GM23338 (cell line): ENCODE data around the gene GPN2. TPM values are rescaled to one million over a fixed set of nuclear protein-coding genes. Genes with fewer than 3 reads are reported as not detected.

ENCODE experiments used
- ATAC-seq: fragments of 200-7000 bp; cut with Tn5 transposase; 3 replicates; pipeline ENCODE4 v1.9.1; 2020
- DNase-seq: peaks from one replicate; pipeline ENCODE4 v3.0.0-alpha.2; 2015; ENCODE audit warnings: low spot score
- H2AFZ ChIP-seq: fragments of 200-600 bp; sonication (generic); 2 replicates; pipeline ENCODE4 v1.8.0; 2016; ENCODE audit warnings: antibody characterized with exemption, mild to moderate bottlenecking, moderate library complexity
- H3F3A ChIP-seq: fragments of 200-600 bp; sonication (generic); replicated peaks from 2 replicates; pipeline ENCODE4 v1.8.0; 2017; ENCODE audit warnings: antibody characterized with exemption, mixed run types, low read depth
- H3K27ac ChIP-seq: fragments of 200-600 bp; sonication (generic); 2 replicates; pipeline ENCODE4 v1.6.1; 2016; ENCODE audit warnings: low read depth
- H3K27me3 ChIP-seq: fragments of 200-600 bp; sonication (generic); 2 replicates; pipeline ENCODE4 v1.8.0; 2016; ENCODE audit warnings: mild to moderate bottlenecking, mixed run types, moderate library complexity; ENCODE audit not compliant: insufficient read depth
- H3K36me3 ChIP-seq: fragments of 200-600 bp; sonication (generic); 2 replicates; pipeline ENCODE4 v1.8.0; 2016; ENCODE audit warnings: mild to moderate bottlenecking; ENCODE audit not compliant: insufficient read depth
- H3K4me1 ChIP-seq: fragments of 200-600 bp; sonication (generic); 2 replicates; pipeline ENCODE4 v1.8.0; 2016; ENCODE audit warnings: mild to moderate bottlenecking, moderate library complexity; ENCODE audit not compliant: insufficient read depth
- H3K4me2 ChIP-seq: fragments of 200-600 bp; sonication (generic); 2 replicates; pipeline ENCODE4 v1.7.1; 2017; ENCODE audit warnings: mixed run types
- H3K4me3 ChIP-seq: fragments of 200-600 bp; sonication (generic); 2 replicates; pipeline ENCODE4 v1.6.1; 2016; ENCODE audit warnings: mixed run types
- H3K79me2 ChIP-seq: fragments of 200-600 bp; sonication (generic); replicated peaks from 2 replicates; pipeline ENCODE4 v1.8.0; 2017; ENCODE audit warnings: mild to moderate bottlenecking; ENCODE audit not compliant: insufficient read depth
- H3K9me2 ChIP-seq: fragments of 200-600 bp; sonication (generic); 2 replicates; pipeline ENCODE4 v1.8.0; 2017; ENCODE audit not compliant: insufficient read depth
- H4K20me1 ChIP-seq: fragments of 200-600 bp; sonication (generic); replicated peaks from 2 replicates; pipeline ENCODE4 v1.8.0; 2017; ENCODE audit warnings: mild to moderate bottlenecking; ENCODE audit not compliant: insufficient read depth
- H3K27ac Mint-ChIP-seq: 2 replicates; pipeline ENCODE4 v1.8.0; 2020; ENCODE audit warnings: inconsistent platforms, mild to moderate bottlenecking, moderate library complexity, mixed read lengths
- H3K27me3 Mint-ChIP-seq: 3 replicates; pipeline ENCODE4 v1.8.0; 2022; ENCODE audit warnings: low read depth, mild to moderate bottlenecking, moderate library complexity, mixed read lengths, inconsistent platforms; ENCODE audit not compliant: insufficient read depth, poor library complexity
- H3K36me3 Mint-ChIP-seq: 3 replicates; pipeline ENCODE4 v1.8.0; 2021; ENCODE audit warnings: low read depth, mild to moderate bottlenecking, inconsistent platforms, moderate library complexity, mixed read lengths
- H3K4me1 Mint-ChIP-seq: 3 replicates; pipeline ENCODE4 v1.8.0; 2020; ENCODE audit warnings: mild to moderate bottlenecking, inconsistent platforms, mixed read lengths
- H3K4me3 Mint-ChIP-seq: 3 replicates; pipeline ENCODE4 v1.8.0; 2021; ENCODE audit warnings: moderate library complexity, mild to moderate bottlenecking, inconsistent platforms, mixed read lengths
- H3K9me3 Mint-ChIP-seq: 3 replicates; pipeline ENCODE4 v1.8.0; 2020; ENCODE audit warnings: moderate library complexity, mild to moderate bottlenecking, inconsistent platforms, mixed read lengths
- CREB1 ChIP-seq: fragments of 250-450 bp; sonication (Bioruptor Pico); IDR thresholded peaks from 2 replicates; pipeline ENCODE4 v1.5.0; 2020; ENCODE audit warnings: low read depth, mild to moderate bottlenecking, moderate library complexity
- EZH2 ChIP-seq: fragments of 200-600 bp; sonication (generic); IDR thresholded peaks from one replicate; pipeline ENCODE4 v1.8.0; 2017; ENCODE audit warnings: antibody characterized with exemption, mild to moderate bottlenecking, low read depth; ENCODE audit not compliant: unreplicated experiment
- EZH2phosphoT487 ChIP-seq: fragments of 200-600 bp; sonication (generic); IDR thresholded peaks from one replicate; pipeline ENCODE4 v1.8.1; 2018; ENCODE audit warnings: antibody characterized with exemption; ENCODE audit not compliant: unreplicated experiment
- NANOG ChIP-seq: IDR thresholded peaks from 2 replicates; pipeline ENCODE4 v1.6.1; 2016; ENCODE audit warnings: antibody characterized with exemption, borderline replicate concordance
- STAT1 ChIP-seq: IDR thresholded peaks from one replicate; pipeline ENCODE4 v1.6.1; 2016; ENCODE audit warnings: antibody characterized with exemption; ENCODE audit not compliant: unreplicated experiment
- ZNF114 ChIP-seq: fragments of 250-450 bp; sonication (Bioruptor Pico); IDR thresholded peaks from 2 replicates; pipeline ENCODE4 v1.5.0; 2020; ENCODE audit warnings: mild to moderate bottlenecking, moderate library complexity
- ZNF462 ChIP-seq: fragments of 250-450 bp; sonication (Bioruptor Pico); IDR thresholded peaks from 2 replicates; pipeline ENCODE4 v1.5.0; 2020; ENCODE audit warnings: mild to moderate bottlenecking, moderate library complexity
- polyA plus RNA-seq: library from polyadenylated mRNA; unstranded; fragments of >200 nt; fragmentation: Nextera tagmentation; extraction: Ambion mirVana; gene quantifications from 2 replicates; pipeline ENCODE4 v1.2.1, GENCODE V29; 2016
- total RNA-seq: library from RNA; depleted of rRNA; stranded (reverse); fragments of >200 nt; shearing (Covaris generic); gene quantifications from 2 replicates; pipeline ENCODE4 v1.2.3, GENCODE V29; 2014
- TF ChIP-seq, protein P1 (sequence below): IDR thresholded peaks from 2 replicates; pipeline ENCODE4 v1.6.1; 2016; ENCODE audit warnings: antibody characterized with exemption
- TF ChIP-seq, protein P2 (sequence below), 2 experiments: fragments of 200-600 bp in 1 of 2; sonication (generic) in 1 of 2; conservative IDR thresholded peaks; 2 replicates each; pipeline versions ENCODE4 v1.5.1 to v1.6.1; 2016 to 2017; ENCODE audit warnings: antibody characterized with exemption in 2 of 2, low read depth in 2 of 2, mild to moderate bottlenecking in 2 of 2, moderate library complexity in 1 of 2

Gene GPN2
- total and polyA plus RNA-seq, 2 experiments from 2014 or later = 10.1 to 19.4 TPM

DNA sequence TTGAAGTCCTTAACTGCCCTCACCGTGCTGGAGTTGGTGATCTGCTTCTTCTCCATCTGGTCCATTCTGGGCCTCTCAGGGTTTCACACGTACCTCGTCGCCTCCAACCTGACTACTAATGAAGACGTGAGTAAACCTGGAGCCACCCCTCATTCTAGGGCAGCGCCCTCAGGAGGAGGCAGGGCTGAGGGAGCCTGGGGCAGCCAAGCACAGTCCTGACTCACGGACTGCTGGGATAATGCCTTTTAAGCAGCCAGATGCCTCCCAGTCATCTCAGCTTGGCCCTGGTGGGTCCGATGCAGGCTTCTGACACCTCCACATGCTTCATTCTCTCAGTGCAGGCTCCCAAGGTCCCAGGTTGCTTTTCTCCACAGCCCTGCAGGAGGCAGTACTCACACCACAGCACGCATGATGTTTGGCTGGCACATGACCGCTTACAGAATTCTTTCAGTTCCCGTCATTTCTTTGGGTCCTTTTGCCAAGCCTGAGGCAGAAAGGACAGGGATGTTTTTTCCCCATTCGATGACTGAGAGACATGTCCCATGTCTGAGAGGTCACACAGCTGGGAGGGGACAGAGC, 38.9 kb downstream of the GPN2 start:
- H3K4me3 ChIP-seq = no peak overlapping the region
- DNase-seq = peak; percentile 34
- no peak overlapping the region for H3K27ac Mint-ChIP-seq
- H3K4me3 Mint-ChIP-seq = no peak overlapping the region
- H3K9me2 ChIP-seq = no peaks in the 10 kb centered on the region
- no peak overlapping the region for H2AFZ ChIP-seq
- H3F3A ChIP-seq = no peaks in the 10 kb centered on the region
- H3K27me3 Mint-ChIP-seq = peaks cover 6% of the 10 kb centered on the region
- ATAC-seq = no peak; the same call in 2 of the 3 replicates
- no peaks in the 10 kb centered on the region for H3K79me2 ChIP-seq
- H3K27ac ChIP-seq = no peak overlapping the region
- peaks cover 9% of the 10 kb centered on the region; the same call in 2 of the 3 replicates for H3K4me1 Mint-ChIP-seq
- no peaks in the 10 kb centered on the region for H3K27me3 ChIP-seq
- H3K4me1 ChIP-seq = peaks cover 2% of the 10 kb centered on the region; the same call in 1 of the 2 replicates
- no peak overlapping the region for H3K4me2 ChIP-seq
- H3K36me3 Mint-ChIP-seq = peaks cover 45% of the 10 kb centered on the region
- H3K9me3 Mint-ChIP-seq = no peaks in the 10 kb centered on the region
- TF ChIP-seq, protein P1, sequence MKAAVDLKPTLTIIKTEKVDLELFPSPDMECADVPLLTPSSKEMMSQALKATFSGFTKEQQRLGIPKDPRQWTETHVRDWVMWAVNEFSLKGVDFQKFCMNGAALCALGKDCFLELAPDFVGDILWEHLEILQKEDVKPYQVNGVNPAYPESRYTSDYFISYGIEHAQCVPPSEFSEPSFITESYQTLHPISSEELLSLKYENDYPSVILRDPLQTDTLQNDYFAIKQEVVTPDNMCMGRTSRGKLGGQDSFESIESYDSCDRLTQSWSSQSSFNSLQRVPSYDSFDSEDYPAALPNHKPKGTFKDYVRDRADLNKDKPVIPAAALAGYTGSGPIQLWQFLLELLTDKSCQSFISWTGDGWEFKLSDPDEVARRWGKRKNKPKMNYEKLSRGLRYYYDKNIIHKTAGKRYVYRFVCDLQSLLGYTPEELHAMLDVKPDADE = no peak
- TF ChIP-seq, protein P2, sequence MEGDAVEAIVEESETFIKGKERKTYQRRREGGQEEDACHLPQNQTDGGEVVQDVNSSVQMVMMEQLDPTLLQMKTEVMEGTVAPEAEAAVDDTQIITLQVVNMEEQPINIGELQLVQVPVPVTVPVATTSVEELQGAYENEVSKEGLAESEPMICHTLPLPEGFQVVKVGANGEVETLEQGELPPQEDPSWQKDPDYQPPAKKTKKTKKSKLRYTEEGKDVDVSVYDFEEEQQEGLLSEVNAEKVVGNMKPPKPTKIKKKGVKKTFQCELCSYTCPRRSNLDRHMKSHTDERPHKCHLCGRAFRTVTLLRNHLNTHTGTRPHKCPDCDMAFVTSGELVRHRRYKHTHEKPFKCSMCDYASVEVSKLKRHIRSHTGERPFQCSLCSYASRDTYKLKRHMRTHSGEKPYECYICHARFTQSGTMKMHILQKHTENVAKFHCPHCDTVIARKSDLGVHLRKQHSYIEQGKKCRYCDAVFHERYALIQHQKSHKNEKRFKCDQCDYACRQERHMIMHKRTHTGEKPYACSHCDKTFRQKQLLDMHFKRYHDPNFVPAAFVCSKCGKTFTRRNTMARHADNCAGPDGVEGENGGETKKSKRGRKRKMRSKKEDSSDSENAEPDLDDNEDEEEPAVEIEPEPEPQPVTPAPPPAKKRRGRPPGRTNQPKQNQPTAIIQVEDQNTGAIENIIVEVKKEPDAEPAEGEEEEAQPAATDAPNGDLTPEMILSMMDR (conservative IDR thresholded peaks at IDR 0.05; ENCODE audit: low read depth in 2 of 2) = peak; percentile 20 to 21; a peak in 1 of 4 replicates
- peaks cover 9% of the 10 kb centered on the region; the same call in 1 of the 2 replicates for H3K36me3 ChIP-seq
- H4K20me1 ChIP-seq = no peaks in the 10 kb centered on the region

GRCh38 chr1:26848941-26849774, 40.9 kb downstream of the GPN2 start:
- H3K4me2 ChIP-seq = no peak overlapping the region
- H3K36me3 Mint-ChIP-seq = peaks cover 48% of the 10 kb centered on the region
- no peak for TF ChIP-seq EZH2
- TF ChIP-seq, protein P1 = no peak
- no peak for TF ChIP-seq STAT1
- no peak for TF ChIP-seq NANOG
- no peak for TF ChIP-seq EZH2phosphoT487
- no peak for TF ChIP-seq ZNF114 (CRISPR knock-in tag)
- no peak for TF ChIP-seq ZNF462 (CRISPR knock-in tag)
- no peak for TF ChIP-seq CREB1
- no peak overlapping the region for H3K27ac Mint-ChIP-seq
- H3K27me3 ChIP-seq = no peaks in the 10 kb centered on the region
- no peaks in the 10 kb centered on the region for H3F3A ChIP-seq
- H3K27ac ChIP-seq = no peak overlapping the region
- no peak for DNase-seq
- no peaks in the 10 kb centered on the region for H3K79me2 ChIP-seq
- no peak overlapping the region for H3K4me3 ChIP-seq
- peaks cover 2% of the 10 kb centered on the region for H3K27me3 Mint-ChIP-seq
- no peak for ATAC-seq
- H3K4me3 Mint-ChIP-seq = no peak overlapping the region
- peaks cover 4% of the 10 kb centered on the region; the same call in 1 of the 2 replicates for H4K20me1 ChIP-seq
- H3K36me3 ChIP-seq = peaks cover 9% of the 10 kb centered on the region; the same call in 1 of the 2 replicates
- no peaks in the 10 kb centered on the region for H3K9me2 ChIP-seq
- H2AFZ ChIP-seq = no peak overlapping the region
- no peaks in the 10 kb centered on the region for H3K9me3 Mint-ChIP-seq
- peaks cover 8% of the 10 kb centered on the region; the same call in 2 of the 3 replicates for H3K4me1 Mint-ChIP-seq
- peaks cover 2% of the 10 kb centered on the region; the same call in 1 of the 2 replicates for H3K4me1 ChIP-seq
